Calu3 (cell line): Measurements from ENCODE around the gene TMEM235. TPM values are rescaled to one million over a fixed set of nuclear protein-coding genes. Genes with fewer than 3 reads are reported as not detected.

Experiments used
- BruUV-seq: library from RNA; stranded (reverse); fragments of 400-500 nt; replicated peaks from 2 replicates; lab custom pipeline; 2021; lab: Mats Ljungman, UMichigan
- CTCF ChIA-PET: fragments of 300-600 bp; sonication (Branson Sonifier 250); formaldehyde crosslinking; loops from one replicate; lab custom pipeline; 2022; ENCODE audit warnings: antibody characterized with exemption; lab: Charles Lee
- DNase-seq: peaks from one replicate; pipeline ENCODE4 v3.0.0; 2022
- H3K27ac Mint-ChIP-seq: one replicate; pipeline ENCODE4 v1.8.0; 2022; ENCODE audit warnings: mixed read lengths; ENCODE audit not compliant: unreplicated experiment
- H3K27me3 Mint-ChIP-seq: one replicate; pipeline ENCODE4 v1.8.0; 2022; ENCODE audit warnings: mixed read lengths; ENCODE audit not compliant: unreplicated experiment
- H3K36me3 Mint-ChIP-seq: one replicate; pipeline ENCODE4 v1.8.0; 2022; ENCODE audit warnings: mild to moderate bottlenecking, moderate library complexity, mixed read lengths; ENCODE audit not compliant: insufficient read depth, unreplicated experiment
- H3K4me1 Mint-ChIP-seq: one replicate; pipeline ENCODE4 v1.8.0; 2022; ENCODE audit warnings: mild to moderate bottlenecking, low read depth, mixed read lengths; ENCODE audit not compliant: unreplicated experiment
- H3K4me3 Mint-ChIP-seq: one replicate; pipeline ENCODE4 v1.8.0; 2022; ENCODE audit warnings: mild to moderate bottlenecking, low read depth, moderate library complexity, mixed read lengths; ENCODE audit not compliant: unreplicated experiment
- H3K9me3 Mint-ChIP-seq: one replicate; pipeline ENCODE4 v1.8.0; 2022; ENCODE audit warnings: low read depth, mixed read lengths; ENCODE audit not compliant: unreplicated experiment
- CTCF ChIP-seq: fragments of 200-600 bp; IDR thresholded peaks from one replicate; pipeline ENCODE4 v1.8.0; 2022; ENCODE audit warnings: antibody characterized with exemption; ENCODE audit not compliant: unreplicated experiment
- intact Hi-C: fragments of 100-400 bp; cut with micrococcal nuclease; formaldehyde crosslinking; loops from one replicate; pipeline ENCODE4 v1.10.0; 2022; ENCODE audit not compliant: unreplicated experiment
- total RNA-seq: library from RNA; stranded (reverse); gene quantifications from 2 replicates; pipeline ENCODE4 v1.2.3, GENCODE V29; 2022

Gene TMEM235
- total RNA-seq, 1 experiment from 2014 or later: not detected

GRCh38 chr17:78289802-78290363, 58.5 kb downstream of the TMEM235 start:
- intact Hi-C loops: loop anchor here (1.0 to 2.0 kb wide), 2 partner anchors 71 to 132 kb away; partner anchors contain the start of gene SOCS3

More at GRCh38 chr17:78289802-78290363, 58.5 kb downstream of the TMEM235 start:
- Mint-ChIP-seq H3K4me1 (no peaks in the 10 kb centered on the region), H3K36me3 (peaks cover 4% of the 10 kb centered on the region), H3K27ac (no peak overlapping the region), H3K4me3 (no peak overlapping the region), H3K9me3 (no peaks in the 10 kb centered on the region), H3K27me3 (no peaks in the 10 kb centered on the region)
- CTCF ChIA-PET: interaction anchor here (0.6 to 2.2 kb wide), 3 partner anchors 9 to 132 kb away, joined by 3 to 6 read pairs (median 3); no protein-coding TSS in a partner anchor
- peak; percentile 78 for DNase-seq
- BruUV-seq: no TSS peak
- TF ChIP-seq CTCF: peak; percentile 74

Other genes starting within 250 kb of the TMEM235 start
- 116 and 133 TPM in 2 replicates for gene TMC6, start 102.9 kb upstream of the TMEM235 start, total RNA-seq
- gene TMC8, start 100.9 kb upstream of the TMEM235 start, total RNA-seq: 1.1 and 2.1 TPM in 2 replicates
- not detected in 2 replicates for gene C17orf99, start 85.2 kb upstream of the TMEM235 start, total RNA-seq
- 204 and 229 TPM in 2 replicates for gene SYNGR2, start 63.0 kb upstream of the TMEM235 start, total RNA-seq
- 89.7 and 95.3 TPM in 2 replicates for gene TK1, start 44.6 kb upstream of the TMEM235 start, total RNA-seq
- gene AFMID, start 44.3 kb upstream of the TMEM235 start, total RNA-seq: 28.5 and 30.8 TPM in 2 replicates
- gene BIRC5, start 17.4 kb upstream of the TMEM235 start, total RNA-seq: 52.4 and 58.5 TPM in 2 replicates
- gene SOCS3, start 128.4 kb downstream of the TMEM235 start, total RNA-seq: 39.5 and 51.6 TPM in 2 replicates
- gene PGS1, start 147.0 kb downstream of the TMEM235 start, total RNA-seq: 39.5 and 42.6 TPM in 2 replicates